ENCODE results near the gene MST1.

MST1 gene

GRCh38 chr3:49654176-49654825 is 35.0 kb downstream of the MST1 start:
- no peak for DNase-seq (ENCODE audit: extremely low read depth, insufficient read length)
- Histone ChIP-seq H3K4me3 (replicated peaks; ENCODE audit: low read depth, low read length) (no peak overlapping the region), H3K36me3 (ENCODE audit: control insufficient read depth, insufficient read depth, low read length) (no peaks in the 10 kb centered on the region), H3K27me3 (replicated peaks; ENCODE audit: control insufficient read depth, insufficient read depth, low read length) (no peaks in the 10 kb centered on the region)
- TF ChIP-seq, protein P1, sequence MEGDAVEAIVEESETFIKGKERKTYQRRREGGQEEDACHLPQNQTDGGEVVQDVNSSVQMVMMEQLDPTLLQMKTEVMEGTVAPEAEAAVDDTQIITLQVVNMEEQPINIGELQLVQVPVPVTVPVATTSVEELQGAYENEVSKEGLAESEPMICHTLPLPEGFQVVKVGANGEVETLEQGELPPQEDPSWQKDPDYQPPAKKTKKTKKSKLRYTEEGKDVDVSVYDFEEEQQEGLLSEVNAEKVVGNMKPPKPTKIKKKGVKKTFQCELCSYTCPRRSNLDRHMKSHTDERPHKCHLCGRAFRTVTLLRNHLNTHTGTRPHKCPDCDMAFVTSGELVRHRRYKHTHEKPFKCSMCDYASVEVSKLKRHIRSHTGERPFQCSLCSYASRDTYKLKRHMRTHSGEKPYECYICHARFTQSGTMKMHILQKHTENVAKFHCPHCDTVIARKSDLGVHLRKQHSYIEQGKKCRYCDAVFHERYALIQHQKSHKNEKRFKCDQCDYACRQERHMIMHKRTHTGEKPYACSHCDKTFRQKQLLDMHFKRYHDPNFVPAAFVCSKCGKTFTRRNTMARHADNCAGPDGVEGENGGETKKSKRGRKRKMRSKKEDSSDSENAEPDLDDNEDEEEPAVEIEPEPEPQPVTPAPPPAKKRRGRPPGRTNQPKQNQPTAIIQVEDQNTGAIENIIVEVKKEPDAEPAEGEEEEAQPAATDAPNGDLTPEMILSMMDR (IDR thresholded peaks at IDR 0.05; ENCODE audit: insufficient read depth, low read length, poor library complexity, severe bottlenecking), result no peak

DNA sequence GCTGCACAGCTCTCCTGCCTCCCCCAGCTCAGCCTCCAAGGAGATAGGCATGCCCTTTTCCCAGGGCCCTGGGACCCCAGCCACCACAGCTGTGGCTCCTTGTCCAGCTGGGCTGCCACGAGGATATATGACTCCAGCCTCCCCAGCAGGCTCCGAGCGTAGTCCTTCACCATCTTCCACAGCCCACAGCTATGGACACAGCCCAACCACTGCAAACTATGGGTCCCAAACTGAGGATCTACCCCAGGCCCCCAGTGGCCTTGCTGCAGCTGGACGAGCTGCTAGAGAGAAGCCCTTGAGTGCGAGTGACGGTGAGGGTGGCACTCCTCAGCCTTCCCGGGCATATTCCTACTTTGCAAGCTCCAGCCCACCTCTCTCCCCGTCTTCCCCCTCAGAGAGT is 35.7 kb downstream of the MST1 start:
- Histone ChIP-seq H3K36me3 (ENCODE audit: control insufficient read depth, insufficient read depth, low read length) (no peaks in the 10 kb centered on the region), H3K27me3 (replicated peaks; ENCODE audit: control insufficient read depth, insufficient read depth, low read length) (no peaks in the 10 kb centered on the region), H3K4me3 (replicated peaks; ENCODE audit: low read depth, low read length) (no peak overlapping the region)
- no peak for DNase-seq (ENCODE audit: extremely low read depth, insufficient read length)
- TF ChIP-seq, protein P1 (IDR thresholded peaks at IDR 0.05; ENCODE audit: insufficient read depth, low read length, poor library complexity, severe bottlenecking), result no peak

- Histone ChIP-seq H3K27me3 (replicated peaks; ENCODE audit: control insufficient read depth, insufficient read depth, low read length) (no peaks in the 10 kb centered on the region), H3K4me3 (replicated peaks; ENCODE audit: low read depth, low read length) (no peak overlapping the region), H3K36me3 (ENCODE audit: control insufficient read depth, insufficient read depth, low read length) (no peaks in the 10 kb centered on the region)
- DNase-seq (ENCODE audit: extremely low read depth, insufficient read length), result no peak
- TF ChIP-seq, protein P1 (IDR thresholded peaks at IDR 0.05; ENCODE audit: insufficient read depth, low read length, poor library complexity, severe bottlenecking), result no peak
These were observed 36.3 kb downstream of the MST1 start for GRCh38 chr3:49652903-49653415.

- H3K27me3 ChIP-seq (replicated peaks; ENCODE audit: control insufficient read depth, insufficient read depth, low read length), result no peaks in the 10 kb centered on the region
- TF ChIP-seq, protein P1 (IDR thresholded peaks at IDR 0.05; ENCODE audit: insufficient read depth, low read length, poor library complexity, severe bottlenecking), result no peak
These were observed 36.9 kb downstream of the MST1 start for GRCh38 chr3:49652218-49652902.

DNA sequence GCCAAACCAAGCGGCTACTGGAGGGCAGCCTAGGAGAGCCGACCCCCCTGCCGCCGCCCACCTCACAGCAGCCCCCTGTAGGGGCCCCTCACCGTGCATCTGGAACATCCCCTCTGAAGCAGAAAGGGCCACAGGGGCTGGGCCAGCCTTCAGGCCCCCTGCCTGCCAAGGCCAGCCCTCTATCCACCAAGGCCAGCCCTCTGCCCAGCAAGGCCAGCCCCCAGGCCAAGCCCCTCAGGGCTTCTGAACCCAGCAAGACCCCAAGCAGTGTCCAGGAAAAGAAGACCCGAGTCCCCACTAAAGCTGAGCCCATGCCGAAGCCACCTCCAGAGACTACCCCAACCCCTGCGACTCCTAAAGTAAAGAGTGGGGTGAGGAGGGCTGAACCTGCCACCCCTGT is 38.6 kb downstream of the MST1 start:
- TF ChIP-seq, protein P1 (IDR thresholded peaks at IDR 0.05; ENCODE audit: insufficient read depth, low read length, poor library complexity, severe bottlenecking), result no peak
- no peak for DNase-seq (ENCODE audit: extremely low read depth, insufficient read length)
- H3K4me3 ChIP-seq (replicated peaks; ENCODE audit: low read depth, low read length), result no peak overlapping the region
- H3K36me3 ChIP-seq (ENCODE audit: control insufficient read depth, insufficient read depth, low read length), result no peaks in the 10 kb centered on the region
- H3K27me3 ChIP-seq (replicated peaks; ENCODE audit: control insufficient read depth, insufficient read depth, low read length), result no peaks in the 10 kb centered on the region

More at GRCh38 chr3:49652218-49652902, 36.9 kb downstream of the MST1 start:
- no peak overlapping the region for H3K4me3 ChIP-seq (replicated peaks; ENCODE audit: low read depth, low read length)
- no peak for DNase-seq (ENCODE audit: extremely low read depth, insufficient read length)
- no peaks in the 10 kb centered on the region for H3K36me3 ChIP-seq (ENCODE audit: control insufficient read depth, insufficient read depth, low read length)

Data from GM06990 (cell line).